H1 (cell line): Measurements from ENCODE around the gene EVX2. TPM values are rescaled to one million over a fixed set of nuclear protein-coding genes. Genes with fewer than 3 reads are reported as not detected.

Experiments
- CTCF ChIA-PET: fragments of 300-600 bp; sonication (Branson Sonifier 250); formaldehyde crosslinking; loops from one replicate; lab custom pipeline; 2021; ENCODE audit not compliant: partially characterized antibody; lab: Charles Lee
- POLR2A ChIA-PET: fragments of 300-600 bp; sonication (Branson Sonifier 250); formaldehyde crosslinking; loops from one replicate; lab custom pipeline; 2021; ENCODE audit warnings: inconsistent platforms; ENCODE audit not compliant: partially characterized antibody; lab: Charles Lee
- DNase-seq, 2 experiments: peaks; one replicate each; pipeline versions ENCODE4 v3.0.0 to v3.0.0-alpha.2; 2010 to 2022; ENCODE audit warnings: low spot score in 2 of 2, low read depth in 1 of 2, mixed read lengths in 1 of 2
- FAIRE-seq: peaks from 2 replicates; lab custom pipeline; 2011; peaks lifted over from hg19 to GRCh38; lab: Jason Lieb, UNC
- H2AFZ ChIP-seq: 2 replicates; pipeline ENCODE4 v1.8.1; 2012; ENCODE audit warnings: low read length, inconsistent platforms
- H2AK5ac ChIP-seq: 2 replicates; pipeline ENCODE4 v1.6.1; 2013; ENCODE audit warnings: low read depth, low read length
- H2BK120ac ChIP-seq: replicated peaks from 2 replicates; pipeline ENCODE3; 2013; ENCODE audit warnings: low read depth, low read length, inconsistent platforms
- H2BK12ac ChIP-seq: 2 replicates; pipeline ENCODE4 v1.6.1; 2013; ENCODE audit warnings: low read depth, low read length
- H2BK15ac ChIP-seq: 2 replicates; pipeline ENCODE4 v1.6.1; 2013; ENCODE audit warnings: low read length
- H2BK20ac ChIP-seq: 2 replicates; pipeline ENCODE4 v1.6.1; 2013; ENCODE audit warnings: low read length
- H2BK5ac ChIP-seq: 2 replicates; pipeline ENCODE4 v1.6.1; 2013; ENCODE audit warnings: low read depth, low read length
- H3K14ac ChIP-seq: 2 replicates; pipeline ENCODE4 v1.6.1; 2013; ENCODE audit warnings: inconsistent platforms; ENCODE audit not compliant: insufficient read length
- H3K18ac ChIP-seq: 2 replicates; pipeline ENCODE4 v1.6.1; 2013; ENCODE audit warnings: low read length; ENCODE audit errors: extremely low read depth
- H3K23ac ChIP-seq: 2 replicates; pipeline ENCODE4 v1.6.1; 2013; ENCODE audit warnings: inconsistent platforms; ENCODE audit not compliant: insufficient read length
- H3K23me2 ChIP-seq: 2 replicates; pipeline ENCODE4 v1.6.1; 2013; ENCODE audit warnings: low read depth, low read length
- H3K27ac ChIP-seq: 2 replicates; pipeline ENCODE4 v1.6.1; 2011; ENCODE audit warnings: low read depth, low read length, inconsistent platforms
- H3K27me3 ChIP-seq, 4 experiments: replicated peaks in 1 of 4; 1 replicate in 1 of 4; 2 replicates in 3 of 4; pipeline versions ENCODE4 v1.6.1 to v1.8.1; 2011 to 2013; ENCODE audit warnings: low read length in 3 of 4, mild to moderate bottlenecking in 3 of 4, inconsistent platforms in 2 of 4, mixed read lengths in 2 of 4, moderate library complexity in 1 of 4; ENCODE audit not compliant: control insufficient read depth in 3 of 4, insufficient read depth in 3 of 4; ENCODE audit errors: extremely low read depth in 1 of 4
- H3K36me3 ChIP-seq, 4 experiments: 2 replicates each; pipeline versions ENCODE4 v1.6.1 to v1.8.1; 2011 to 2013; ENCODE audit warnings: mild to moderate bottlenecking in 4 of 4, low read length in 3 of 4, moderate library complexity in 2 of 4, control low read depth in 1 of 4, inconsistent platforms in 1 of 4; ENCODE audit not compliant: insufficient read depth in 4 of 4, control insufficient read depth in 2 of 4
- H3K4ac ChIP-seq: replicated peaks from 2 replicates; pipeline ENCODE3; 2013; ENCODE audit warnings: low read length, low read depth, mixed read lengths, inconsistent platforms; ENCODE audit not compliant: insufficient read length
- H3K4me1 ChIP-seq, 4 experiments: replicated peaks in 1 of 4; 1 replicate in 1 of 4; 2 replicates in 3 of 4; pipeline versions ENCODE4 v1.6.1 to v1.8.1; 2011 to 2013; ENCODE audit warnings: low read length in 3 of 4, inconsistent platforms in 2 of 4, mixed read lengths in 1 of 4; ENCODE audit not compliant: insufficient read depth in 4 of 4, control insufficient read depth in 3 of 4
- H3K4me2 ChIP-seq, 2 experiments: 2 replicates each; pipeline versions ENCODE4 v1.6.1 to v1.8.1; 2011 to 2013; ENCODE audit warnings: low read depth in 2 of 2, low read length in 2 of 2, control low read depth in 1 of 2, inconsistent platforms in 1 of 2, mild to moderate bottlenecking in 1 of 2; ENCODE audit not compliant: insufficient read depth in 1 of 2
- H3K4me3 ChIP-seq, 4 experiments: fragments of 200-600, 300-600 bp in 1 of 4; sonication (generic), shearing (Covaris generic), sonication (Bioruptor Twin) in 1 of 4; 2 replicates each; pipeline versions ENCODE4 v1.5.1 to v1.8.1; 2011 to 2016; ENCODE audit warnings: low read length in 4 of 4, low read depth in 3 of 4, control low read depth in 2 of 4, inconsistent platforms in 2 of 4, mild to moderate bottlenecking in 2 of 4, mixed read lengths in 1 of 4, moderate library complexity in 1 of 4; ENCODE audit not compliant: insufficient read depth in 2 of 4; ENCODE audit errors: extremely low read depth in 1 of 4
- H3K56ac ChIP-seq: replicated peaks from 2 replicates; pipeline ENCODE3; 2013; ENCODE audit warnings: low read depth, mild to moderate bottlenecking, mixed read lengths, low read length, inconsistent platforms; ENCODE audit not compliant: insufficient read length
- H3K79me1 ChIP-seq: 2 replicates; pipeline ENCODE4 v1.6.1; 2013; ENCODE audit warnings: low read depth, low read length, control low read depth
- H3K79me2 ChIP-seq, 2 experiments: 2 replicates each; pipeline versions ENCODE4 v1.6.1 to v1.8.1; 2012 to 2013; ENCODE audit warnings: low read length in 2 of 2, mild to moderate bottlenecking in 2 of 2, inconsistent platforms in 1 of 2; ENCODE audit not compliant: insufficient read depth in 2 of 2, control insufficient read depth in 1 of 2
- H3K9ac ChIP-seq, 4 experiments: replicated peaks in 1 of 4; 1 replicate in 1 of 4; 2 replicates in 3 of 4; pipeline versions ENCODE4 v1.6.1 to v1.8.1; 2011 to 2013; ENCODE audit warnings: low read depth in 3 of 4, low read length in 3 of 4, control low read depth in 2 of 4, mild to moderate bottlenecking in 2 of 4, moderate library complexity in 2 of 4, inconsistent platforms in 1 of 4; ENCODE audit errors: extremely low read depth in 1 of 4
- H3K9me3 ChIP-seq, 2 experiments: 2 replicates each; pipeline versions ENCODE4 v1.6.1 to v1.8.1; 2012 to 2013; ENCODE audit warnings: mild to moderate bottlenecking in 2 of 2, moderate library complexity in 2 of 2, control low read depth in 1 of 2, inconsistent platforms in 1 of 2, low read depth in 1 of 2, low read length in 1 of 2, mixed read lengths in 1 of 2; ENCODE audit not compliant: insufficient read depth in 2 of 2
- H4K20me1 ChIP-seq, 2 experiments: replicated peaks in 1 of 2; 2 replicates each; pipeline versions ENCODE3 to v1.8.1; 2011 to 2013; ENCODE audit warnings: inconsistent platforms in 2 of 2, low read length in 2 of 2, mild to moderate bottlenecking in 1 of 2; ENCODE audit not compliant: insufficient read depth in 2 of 2, control insufficient read depth in 1 of 2
- H4K5ac ChIP-seq: 2 replicates; pipeline ENCODE4 v1.6.1; 2013; ENCODE audit warnings: low read length, low read depth, mixed read lengths, inconsistent platforms; ENCODE audit not compliant: insufficient read length
- H4K8ac ChIP-seq: 2 replicates; pipeline ENCODE4 v1.8.0; 2013; ENCODE audit warnings: mild to moderate bottlenecking, moderate library complexity, low read length, inconsistent platforms; ENCODE audit not compliant: insufficient read depth; ENCODE audit errors: extremely low read depth
- H4K91ac ChIP-seq: replicated peaks from 2 replicates; pipeline ENCODE3; 2013; ENCODE audit warnings: low read length, mixed read lengths, inconsistent platforms; ENCODE audit not compliant: insufficient read length
- RXRA ChIP-seq: IDR thresholded peaks from 2 replicates; pipeline ENCODE4 v1.6.1; 2011; ENCODE audit warnings: low read depth, mild to moderate bottlenecking, low read length, moderate library complexity; ENCODE audit not compliant: insufficient read depth
- TEAD4 ChIP-seq: IDR thresholded peaks from 2 replicates; pipeline ENCODE4 v1.6.1; 2012; ENCODE audit warnings: low read depth, low read length, inconsistent platforms, mixed read lengths
- WGBS, 2 experiments: shearing (Covaris generic) in 1 of 2; methylation state at CpG; one replicate each; pipeline versions ENCODE4 v1.1.6 to v1.1.7; 2013 to 2015; ENCODE audit warnings: low lambda C conversion rate in 2 of 2, mixed read lengths in 2 of 2, inconsistent platforms in 1 of 2, low coverage in 1 of 2, missing lambda C conversion rate in 1 of 2; ENCODE audit not compliant: insufficient replicate concordance in 2 of 2, insufficient coverage in 1 of 2, insufficient read length in 1 of 2; ENCODE audit errors: extremely low coverage in 1 of 2, missing lambda C conversion rate in 1 of 2; 5-methylcytosine and 5-hydroxymethylcytosine counted together
- long read RNA-seq, 2 experiments: library from RNA in 1 of 2; library from capped mRNA in 1 of 2; stranded (forward); transcript quantifications; one replicate each; pipeline ENCODE4 v2.0.0, GENCODE V29; 2021; ENCODE audit warnings: inconsistent platforms in 1 of 2
- polyA minus RNA-seq, 3 experiments: library from RNA; depleted of rRNA, polyadenylated mRNA; stranded (reverse); fragments of >200 nt; gene quantifications; 1 replicate in 2 of 3; 2 replicates in 1 of 3; pipeline ENCODE4 v1.2.3, GENCODE V29; 2011
- polyA plus RNA-seq, 7 experiments: library from polyadenylated mRNA; depleted of rRNA in 3 of 7; stranded (reverse) in 5 of 7; unstranded in 2 of 7; fragments of >200 nt in 5 of 7; fragments of 200-250 nt in 2 of 7; gene quantifications; 1 replicate in 5 of 7; 2 replicates in 1 of 7; 4 replicates in 1 of 7; pipeline versions ENCODE4 v1.2.1 to v1.2.3, GENCODE V29; 2011 to 2013; ENCODE audit warnings: missing spikeins in 2 of 7, mixed read lengths in 2 of 7
- total RNA-seq: library from RNA; stranded (reverse); fragmentation: NEBNext Ultra II Directional; extraction: Animal tissue kit (Norgen Biotek cat#: 25700); gene quantifications from 2 replicates; pipeline ENCODE4 v1.2.1, GENCODE V29; 2021

Gene EVX2
- total RNA-seq (not detected in 2 replicates), polyA plus RNA-seq (2011; rRNA removed) (not detected in 2 replicates), polyA minus RNA-seq (2011; rRNA and poly(A)+ RNA removed) (not detected in 2 replicates)
- polyA plus RNA-seq (2011; cell fraction: cytosol; rRNA removed): not detected
- 0.03 TPM for polyA plus RNA-seq (2011; cell fraction: nucleus; rRNA removed)
- not detected in 4 replicates for polyA plus RNA-seq (2012, experiment 1 of 2)
- 0.03 TPM for polyA plus RNA-seq (2012, experiment 2 of 2)
- polyA plus RNA-seq (2013, experiment 1 of 2): not detected
- not detected for polyA plus RNA-seq (2013, experiment 2 of 2)
- not detected for polyA minus RNA-seq (2011; cell fraction: cytosol; rRNA and poly(A)+ RNA removed)
- not detected for polyA minus RNA-seq (2011; cell fraction: nucleus; rRNA and poly(A)+ RNA removed)
- long read RNA-seq, experiment 1: 0 reads
- long read RNA-seq, experiment 2: 0 reads

DNA sequence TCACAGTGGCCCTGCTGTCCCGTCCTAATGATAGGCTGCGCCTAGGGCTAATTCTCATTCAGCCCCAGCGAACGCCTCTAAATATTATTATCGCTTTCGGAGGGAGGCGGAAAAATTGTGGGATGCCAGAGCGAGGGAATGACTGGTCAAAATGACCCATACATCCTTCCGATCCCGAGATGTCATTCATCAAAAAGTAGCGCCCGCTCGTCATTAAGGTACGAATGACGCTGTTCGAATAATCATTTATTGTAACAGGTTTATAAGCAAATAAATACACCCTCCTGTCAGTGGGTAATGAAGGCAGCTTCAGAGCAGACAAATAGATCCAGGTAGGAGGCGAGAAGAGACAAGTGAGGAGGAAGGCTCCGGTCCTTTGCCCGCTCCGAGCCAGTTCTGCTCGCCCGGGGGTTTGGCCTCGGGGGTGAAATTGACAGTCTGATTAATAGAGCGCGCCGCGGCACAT, at the start of gene EVX2:
Gene EVX2, minus strand, starts transcription at position 167 of the 466 bp plus-strand sequence. CDS start 186 bp downstream, outside the sequence.
- Histone ChIP-seq H3K9ac (no peak within 1 kb of the TSS), H3K4me2 (peak within 1 kb of the TSS; percentile 45 to 50), H3K9me3 (no peaks in the 10 kb centered on the region; a peak in 1 of 4 replicates), H2BK120ac (no peak within 1 kb of the TSS), H4K8ac (peak within 1 kb of the TSS; percentile 46; the same call in 1 of the 2 replicates), H3K4ac (no peak within 1 kb of the TSS), H4K5ac (no peak within 1 kb of the TSS), H4K91ac (no peak within 1 kb of the TSS), H2BK12ac (peak within 1 kb of the TSS; percentile 87; the same call in 1 of the 2 replicates), H3K36me3 (peaks cover 0 to 2% (median 0%) of the 10 kb centered on the region in 4 experiments; a peak in 1 of 8 replicates), H3K23me2 (peaks cover 9% of the 10 kb centered on the region; the same call in 1 of the 2 replicates), H3K27ac (no peak within 1 kb of the TSS), H2AK5ac (no peak within 1 kb of the TSS), H3K27me3 (peaks cover 93 to 98% (median 96%) of the 10 kb centered on the region in 4 experiments), H3K23ac (no peak within 1 kb of the TSS), H3K79me1 (no peaks in the 10 kb centered on the region), H3K4me1 (peaks cover 0 to 31% (median 11%) of the 10 kb centered on the region in 4 experiments; a peak in 5 of 7 replicates), H3K18ac (no peak within 1 kb of the TSS), H4K20me1 (peaks cover 14 to 23% of the 10 kb centered on the region in 2 experiments), H2BK20ac (no peak within 1 kb of the TSS), H2BK15ac (no peak within 1 kb of the TSS), H3K79me2 (no peaks in the 10 kb centered on the region), H3K56ac (no peak within 1 kb of the TSS), H3K4me3 (peak within 1 kb of the TSS in 1 of 4 experiments; percentile 52; a peak in 3 of 8 replicates), H2AFZ (no peak within 1 kb of the TSS), H2BK5ac (no peak within 1 kb of the TSS), H3K14ac (no peak within 1 kb of the TSS)
- 14% methylated on average over 25 of the region's 27 CpGs; no CpG with 5 or more reads in 1 of the 2 experiments for WGBS, 2 experiments
- peak in 1 of 2 experiments; percentile 48 for DNase-seq
- ChIA-PET CTCF (interaction anchor here (0.6 to 7.8 kb wide), 10 partner anchors 8 to 718 kb away, joined by 3 to 130 read pairs (median 6); partner anchors contain the start of genes HOXD12 and HOXD13), POLR2A (interaction anchor here (0.7 to 1.8 kb wide), 2 partner anchors 10 to 1511 kb away, joined by 3 to 7 read pairs; no protein-coding TSS in a partner anchor)
- no peak for FAIRE-seq
- TF ChIP-seq RXRA (no peak), TEAD4 (no peak)
